GM12874 (cell line): ENCODE measurements around the gene OGDH.

Source experiments
- CTCF ChIP-seq: IDR thresholded peaks from 2 replicates; pipeline ENCODE4 v1.5.1; 2011; ENCODE audit warnings: low read depth, mild to moderate bottlenecking, control low read depth, low read length, moderate library complexity; ENCODE audit not compliant: insufficient read depth

Gene OGDH

GRCh38 chr7:44638611-44639557 lies 32.5 kb downstream of the OGDH start:
- TF ChIP-seq CTCF, result no peak

GRCh38 chr7:44639671-44640321 lies 33.4 kb downstream of the OGDH start:
- TF ChIP-seq CTCF, result no peak

- TF ChIP-seq CTCF, result no peak
Measured at GRCh38 chr7:44643206-44643605, 36.8 kb downstream of the OGDH start.

GRCh38 chr7:44645254-44645653 lies 38.8 kb downstream of the OGDH start:
- TF ChIP-seq CTCF, result no peak

- TF ChIP-seq CTCF, result no peak
Measured at GRCh38 chr7:44645696-44646095, 39.3 kb downstream of the OGDH start.

- no peak for TF ChIP-seq CTCF
Measured at GRCh38 chr7:44646176-44646920, 39.9 kb downstream of the OGDH start.
